ENCODE measurements around the gene ARHGEF40.

- TF ChIP-seq POLR2A (IDR thresholded peaks at IDR 0.05): no peak
- no peak for TF ChIP-seq POLR2AphosphoS5 (IDR thresholded peaks at IDR 0.05)
These were observed 39.5 kb downstream of the ARHGEF40 start for GRCh38 chr14:21109377-21110138.
